GM18511 (cell line): ENCODE measurements around the gene HDAC9.
A peak's percentile ranks its signal among the peaks of the same experiment; 100 is the strongest.
"Not testable (repeated sequence)": the region's sequence is repeated elsewhere in the genome, so short reads cannot be mapped to it uniquely, and the experiment has no call there.

Source experiments
- ATAC-seq: cut with Tn5 transposase; IDR thresholded peaks from one replicate; pipeline ENCODE4 v1.9.1; 2021; ENCODE audit warnings: mild to moderate bottlenecking, moderate library complexity; ENCODE audit not compliant: unreplicated experiment

HDAC9 gene

GRCh38 chr7:18995811-18996426, 500.4 kb downstream of the HDAC9 start:
- ATAC-seq, result no peak

GRCh38 chr7:18996583-18996982, 501.0 kb downstream of the HDAC9 start:
- no peak for ATAC-seq

- ATAC-seq, result no peak
Observed at GRCh38 chr7:18997477-18998150, 502.1 kb downstream of the HDAC9 start.

GRCh38 chr7:19000410-19000809, 504.9 kb downstream of the HDAC9 start:
- ATAC-seq, result no peak

GRCh38 chr7:19001854-19002253, 506.3 kb downstream of the HDAC9 start:
- ATAC-seq, result no peak

- no peak for ATAC-seq
Observed at GRCh38 chr7:19009241-19009935, 513.8 kb downstream of the HDAC9 start.

- no peak for ATAC-seq
Observed at GRCh38 chr7:19009936-19010280, 514.4 kb downstream of the HDAC9 start.

- no peak for ATAC-seq
Observed at GRCh38 chr7:19011212-19011611, 515.7 kb downstream of the HDAC9 start.

GRCh38 chr7:19015098-19015497, 519.5 kb downstream of the HDAC9 start:
- ATAC-seq, result no peak

- ATAC-seq, result no peak
Observed at GRCh38 chr7:19016140-19016539, 520.6 kb downstream of the HDAC9 start.

GRCh38 chr7:19017374-19017773, 521.8 kb downstream of the HDAC9 start:
- ATAC-seq, result no peak

GRCh38 chr7:19020062-19020461, 524.5 kb downstream of the HDAC9 start:
- no peak for ATAC-seq

- no peak for ATAC-seq
Observed at GRCh38 chr7:19020711-19021110, 525.2 kb downstream of the HDAC9 start.

- no peak for ATAC-seq
Observed at GRCh38 chr7:19023477-19023876, 527.9 kb downstream of the HDAC9 start.

GRCh38 chr7:19024261-19024660, 528.7 kb downstream of the HDAC9 start:
- no peak for ATAC-seq

- no peak for ATAC-seq
Observed at GRCh38 chr7:19026888-19027287, 531.3 kb downstream of the HDAC9 start.

GRCh38 chr7:19030281-19030680, 534.7 kb downstream of the HDAC9 start:
- ATAC-seq, result no peak

- not testable (repeated sequence) for ATAC-seq
Observed at GRCh38 chr7:19032942-19033341, 537.4 kb downstream of the HDAC9 start.

GRCh38 chr7:19051767-19052375, 556.3 kb downstream of the HDAC9 start:
- ATAC-seq, result peak; percentile 94
